SJCRH30 (cell line): ENCODE results near the gene TRERF1. TPM values are rescaled to one million over a fixed set of nuclear protein-coding genes. Genes with fewer than 3 reads are reported as not detected.

ENCODE experiments used
- DNase-seq, 2 experiments: peaks; one replicate each; pipeline ENCODE4 v3.0.0-alpha.2; 2015 to 2020
- H3K27ac ChIP-seq: fragments of 250-450 bp; sonication (Bioruptor Pico); 2 replicates; pipeline ENCODE4 v1.5.1; 2020; ENCODE audit warnings: mild to moderate bottlenecking, moderate library complexity
- H3K27me3 ChIP-seq: fragments of 250-450 bp; sonication (Bioruptor Pico); 2 replicates; pipeline ENCODE4 v1.5.1; 2020; ENCODE audit warnings: mild to moderate bottlenecking, moderate library complexity
- H3K36me3 ChIP-seq: fragments of 250-450 bp; sonication (Bioruptor Pico); 2 replicates; pipeline ENCODE4 v1.5.1; 2020; ENCODE audit warnings: mild to moderate bottlenecking, moderate library complexity
- H3K4me1 ChIP-seq: fragments of 250-450 bp; sonication (Bioruptor Pico); 2 replicates; pipeline ENCODE4 v1.5.1; 2020; ENCODE audit warnings: mild to moderate bottlenecking, moderate library complexity
- H3K4me3 ChIP-seq: fragments of 250-450 bp; sonication (Bioruptor Pico); 2 replicates; pipeline ENCODE4 v1.5.1; 2020; ENCODE audit warnings: mild to moderate bottlenecking, moderate library complexity
- H3K9me3 ChIP-seq: fragments of 250-450 bp; sonication (Bioruptor Pico); replicated peaks from 2 replicates; pipeline ENCODE4 v1.5.1; 2020; ENCODE audit warnings: mild to moderate bottlenecking, moderate library complexity
- total RNA-seq: library from RNA; depleted of rRNA; stranded (reverse); fragments of >200 nt; shearing (Covaris generic); gene quantifications from 2 replicates; pipeline ENCODE4 v1.2.3, GENCODE V29; 2014; rRNA removed

Gene TRERF1
- total RNA-seq, 1 experiment from 2014 or later: 1.5 TPM

GRCh38 chr6:42177514-42178364, 274.0 kb downstream of the TRERF1 start:
- no peak overlapping the region for H3K27ac ChIP-seq
- no peak overlapping the region for H3K4me3 ChIP-seq
- H3K27me3 ChIP-seq: no peaks in the 10 kb centered on the region
- H3K4me1 ChIP-seq: no peaks in the 10 kb centered on the region
- no peaks in the 10 kb centered on the region for H3K36me3 ChIP-seq
- no peak for DNase-seq
- H3K9me3 ChIP-seq: no peaks in the 10 kb centered on the region

DNA sequence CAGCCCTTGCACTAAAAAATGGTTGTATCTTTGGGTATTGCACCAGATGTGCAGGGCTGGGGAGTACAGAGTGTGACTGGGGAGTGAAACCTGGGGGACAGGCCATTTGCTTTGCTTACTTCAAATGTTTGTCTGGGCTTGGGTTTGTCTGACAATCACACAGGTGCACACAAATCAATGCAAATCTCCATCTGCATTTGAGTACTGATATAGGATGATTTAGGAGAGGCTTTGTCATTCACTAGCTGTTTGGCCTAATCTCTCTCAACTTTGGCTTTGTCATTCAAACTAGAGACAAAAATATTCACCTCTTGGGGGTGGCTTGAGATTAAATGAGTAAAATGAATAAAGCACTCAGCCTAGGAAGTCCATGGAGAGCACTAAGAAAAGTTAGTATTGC, 274.7 kb downstream of the TRERF1 start:
- H3K4me1 ChIP-seq: no peaks in the 10 kb centered on the region
- H3K4me3 ChIP-seq: no peak overlapping the region
- H3K27ac ChIP-seq: no peak overlapping the region
- no peaks in the 10 kb centered on the region for H3K9me3 ChIP-seq
- no peak for DNase-seq
- no peaks in the 10 kb centered on the region for H3K27me3 ChIP-seq
- no peaks in the 10 kb centered on the region for H3K36me3 ChIP-seq

- Histone ChIP-seq H3K9me3 (no peaks in the 10 kb centered on the region), H3K27me3 (no peaks in the 10 kb centered on the region), H3K4me3 (no peak overlapping the region), H3K36me3 (no peaks in the 10 kb centered on the region), H3K4me1 (no peaks in the 10 kb centered on the region), H3K27ac (no peak overlapping the region)
- DNase-seq: no peak
Measured at GRCh38 chr6:42175860-42176259, 275.9 kb downstream of the TRERF1 start.

Other genes starting within 250 kb of the TRERF1 start
- gene MRPS10, start 234.1 kb downstream of the TRERF1 start, total RNA-seq: 57.2 and 59.5 TPM in 2 replicates
- gene UBR2, start 112.1 kb upstream of the TRERF1 start, total RNA-seq: 26.1 and 27.4 TPM in 2 replicates